ENCODE data around the gene LSM6.

LSM6 gene

GRCh38 chr4:146165840-146166239, 9.7 kb upstream of the LSM6 start:
- TF ChIP-seq CTCF (IDR thresholded peaks at IDR 0.05) = no peak

GRCh38 chr4:146170149-146170548, 5.4 kb upstream of the LSM6 start:
- TF ChIP-seq CTCF (IDR thresholded peaks at IDR 0.05) = no peak

GRCh38 chr4:146176891-146177290, 1.4 kb downstream of the LSM6 start:
- no peak for TF ChIP-seq CTCF (IDR thresholded peaks at IDR 0.05)

GRCh38 chr4:146178126-146178525, 2.6 kb downstream of the LSM6 start:
- TF ChIP-seq CTCF (IDR thresholded peaks at IDR 0.05) = no peak

- TF ChIP-seq CTCF (IDR thresholded peaks at IDR 0.05) = no peak
These were observed 4.4 kb downstream of the LSM6 start for GRCh38 chr4:146179784-146180370.

- no peak for TF ChIP-seq CTCF (IDR thresholded peaks at IDR 0.05)
These were observed 6.9 kb downstream of the LSM6 start for GRCh38 chr4:146182443-146182842.

- no peak for TF ChIP-seq CTCF (IDR thresholded peaks at IDR 0.05)
These were observed 7.7 kb downstream of the LSM6 start for GRCh38 chr4:146183209-146183608.

- no peak for TF ChIP-seq CTCF (IDR thresholded peaks at IDR 0.05)
These were observed 10.5 kb downstream of the LSM6 start for GRCh38 chr4:146186041-146186440.
